Measurements from ENCODE around the gene EFL1. TPM values are rescaled to one million over a fixed set of nuclear protein-coding genes. Genes with fewer than 3 reads are reported as not detected.

EFL1 gene
- total RNA-seq, 4 donors from 2014 or later: 12.9 to 25.1 (median 15.2) TPM

DNA sequence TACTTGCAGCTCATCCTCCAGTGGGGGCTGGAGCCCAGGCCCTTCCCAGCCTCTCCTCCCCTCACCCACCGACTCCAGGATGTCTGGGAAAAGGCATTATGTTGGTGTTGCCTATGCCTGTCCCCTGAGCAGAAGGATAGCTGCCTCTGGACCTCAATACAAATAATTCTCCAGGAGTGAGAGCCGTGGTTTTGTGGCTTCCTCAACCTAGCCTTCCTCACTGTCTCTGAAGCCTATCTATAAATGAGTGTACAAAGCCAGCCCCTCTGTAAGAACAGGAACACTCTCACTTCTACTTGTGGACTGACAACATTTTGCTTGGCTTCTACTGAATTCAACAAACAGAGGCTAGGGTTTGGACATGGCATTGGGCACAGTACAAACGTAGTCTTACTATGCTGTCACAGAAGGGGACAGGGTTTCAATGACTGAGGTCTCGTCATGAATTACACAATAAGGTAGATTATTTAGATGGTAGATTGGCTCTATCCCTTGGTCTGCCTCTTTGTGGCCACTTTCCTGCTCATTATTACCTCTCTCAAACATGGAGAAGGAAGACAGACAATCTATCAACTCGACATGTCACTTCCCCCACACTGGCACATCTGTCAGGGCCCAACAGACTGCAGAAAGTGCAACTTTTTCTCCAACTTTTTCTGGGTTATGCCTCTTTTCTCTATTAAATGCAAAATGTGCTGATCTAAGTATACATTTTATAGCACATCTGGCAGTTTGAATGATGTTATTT is 134.0 kb downstream of the EFL1 start:
- intact Hi-C loops (cut with DNase I; ENCODE audit: low total_unique reads) (no loop called here), in situ Hi-C loops (cut with MboI; ENCODE audit: low sequenced_read_pairs in 4 of 4) (no loop called here)
- Histone ChIP-seq H3K9me3 (no peaks in the 10 kb centered on the region), H3K27me3 (no peaks in the 10 kb centered on the region), H3K36me3 (peaks cover 0 to 11% of the 10 kb centered on the region in 2 donors), H3K4me1 (no peaks in the 10 kb centered on the region), H3K4me3 (no peak overlapping the region), H3K27ac (no peak overlapping the region)
- DNase-seq: no peak
- ATAC-seq: no peak
- TF ChIP-seq, protein P1, sequence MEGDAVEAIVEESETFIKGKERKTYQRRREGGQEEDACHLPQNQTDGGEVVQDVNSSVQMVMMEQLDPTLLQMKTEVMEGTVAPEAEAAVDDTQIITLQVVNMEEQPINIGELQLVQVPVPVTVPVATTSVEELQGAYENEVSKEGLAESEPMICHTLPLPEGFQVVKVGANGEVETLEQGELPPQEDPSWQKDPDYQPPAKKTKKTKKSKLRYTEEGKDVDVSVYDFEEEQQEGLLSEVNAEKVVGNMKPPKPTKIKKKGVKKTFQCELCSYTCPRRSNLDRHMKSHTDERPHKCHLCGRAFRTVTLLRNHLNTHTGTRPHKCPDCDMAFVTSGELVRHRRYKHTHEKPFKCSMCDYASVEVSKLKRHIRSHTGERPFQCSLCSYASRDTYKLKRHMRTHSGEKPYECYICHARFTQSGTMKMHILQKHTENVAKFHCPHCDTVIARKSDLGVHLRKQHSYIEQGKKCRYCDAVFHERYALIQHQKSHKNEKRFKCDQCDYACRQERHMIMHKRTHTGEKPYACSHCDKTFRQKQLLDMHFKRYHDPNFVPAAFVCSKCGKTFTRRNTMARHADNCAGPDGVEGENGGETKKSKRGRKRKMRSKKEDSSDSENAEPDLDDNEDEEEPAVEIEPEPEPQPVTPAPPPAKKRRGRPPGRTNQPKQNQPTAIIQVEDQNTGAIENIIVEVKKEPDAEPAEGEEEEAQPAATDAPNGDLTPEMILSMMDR (IDR thresholded peaks at IDR 0.05 in 4 of 5, conservative IDR thresholded peaks at IDR 0.05 in 1 of 5): no peak
- no peak for TF ChIP-seq POLR2A (IDR thresholded peaks at IDR 0.05)

DNA sequence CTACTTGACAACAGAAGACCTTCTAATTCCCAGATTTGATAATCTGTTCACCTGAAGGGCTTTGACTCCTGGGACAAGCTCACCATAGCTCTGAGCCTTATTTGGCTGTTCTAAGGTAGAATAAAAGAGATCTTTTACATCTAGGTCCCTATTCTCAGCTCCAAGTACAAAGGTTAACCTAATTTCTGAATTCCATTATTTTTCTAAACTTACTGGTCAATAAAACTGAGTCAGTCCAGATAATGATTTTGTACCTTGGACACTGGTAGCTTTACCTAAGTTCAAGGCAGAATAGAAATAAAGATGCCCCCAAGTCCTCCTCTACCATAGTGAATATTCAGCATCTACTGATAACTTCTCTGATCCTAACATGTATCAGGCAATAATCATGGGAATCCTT is 135.0 kb downstream of the EFL1 start:
- Histone ChIP-seq H3K36me3 (peaks cover 0 to 11% of the 10 kb centered on the region in 2 donors), H3K27me3 (no peaks in the 10 kb centered on the region), H3K9me3 (no peaks in the 10 kb centered on the region), H3K4me3 (no peak overlapping the region), H3K27ac (no peak overlapping the region), H3K4me1 (no peaks in the 10 kb centered on the region)
- DNase-seq (no peak), ATAC-seq (no peak)
- TF ChIP-seq, protein P1 (IDR thresholded peaks at IDR 0.05 in 4 of 5, conservative IDR thresholded peaks at IDR 0.05 in 1 of 5): no peak
- TF ChIP-seq POLR2A (IDR thresholded peaks at IDR 0.05): no peak
- intact Hi-C loops (cut with DNase I; ENCODE audit: low total_unique reads) (no loop called here), in situ Hi-C loops (cut with MboI; ENCODE audit: low sequenced_read_pairs in 4 of 4) (no loop called here)

DNA sequence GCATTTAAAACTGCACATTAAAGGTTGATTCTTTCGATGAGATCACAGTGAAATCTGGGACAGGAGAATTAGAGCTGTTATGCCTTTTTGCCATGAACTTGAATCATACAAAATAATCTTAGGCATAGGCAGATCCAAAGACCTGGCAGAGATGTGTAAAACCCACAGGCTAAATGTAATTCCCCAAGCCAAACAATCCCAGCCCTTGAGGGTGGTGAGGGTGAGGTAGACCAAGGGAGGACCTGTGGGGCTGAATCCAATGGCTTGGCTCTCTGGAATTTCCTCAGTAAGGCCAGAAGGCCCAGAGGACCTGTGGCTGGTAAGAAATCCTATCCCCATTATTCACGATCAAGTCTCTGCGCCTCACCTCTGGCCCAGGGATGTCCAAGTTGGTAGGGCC is 136.2 kb downstream of the EFL1 start:
- TF ChIP-seq, protein P1 (IDR thresholded peaks at IDR 0.05 in 4 of 5, conservative IDR thresholded peaks at IDR 0.05 in 1 of 5): no peak
- no peak for TF ChIP-seq POLR2A (IDR thresholded peaks at IDR 0.05)
- no peaks in the 10 kb centered on the region for H3K27me3 ChIP-seq

DNA sequence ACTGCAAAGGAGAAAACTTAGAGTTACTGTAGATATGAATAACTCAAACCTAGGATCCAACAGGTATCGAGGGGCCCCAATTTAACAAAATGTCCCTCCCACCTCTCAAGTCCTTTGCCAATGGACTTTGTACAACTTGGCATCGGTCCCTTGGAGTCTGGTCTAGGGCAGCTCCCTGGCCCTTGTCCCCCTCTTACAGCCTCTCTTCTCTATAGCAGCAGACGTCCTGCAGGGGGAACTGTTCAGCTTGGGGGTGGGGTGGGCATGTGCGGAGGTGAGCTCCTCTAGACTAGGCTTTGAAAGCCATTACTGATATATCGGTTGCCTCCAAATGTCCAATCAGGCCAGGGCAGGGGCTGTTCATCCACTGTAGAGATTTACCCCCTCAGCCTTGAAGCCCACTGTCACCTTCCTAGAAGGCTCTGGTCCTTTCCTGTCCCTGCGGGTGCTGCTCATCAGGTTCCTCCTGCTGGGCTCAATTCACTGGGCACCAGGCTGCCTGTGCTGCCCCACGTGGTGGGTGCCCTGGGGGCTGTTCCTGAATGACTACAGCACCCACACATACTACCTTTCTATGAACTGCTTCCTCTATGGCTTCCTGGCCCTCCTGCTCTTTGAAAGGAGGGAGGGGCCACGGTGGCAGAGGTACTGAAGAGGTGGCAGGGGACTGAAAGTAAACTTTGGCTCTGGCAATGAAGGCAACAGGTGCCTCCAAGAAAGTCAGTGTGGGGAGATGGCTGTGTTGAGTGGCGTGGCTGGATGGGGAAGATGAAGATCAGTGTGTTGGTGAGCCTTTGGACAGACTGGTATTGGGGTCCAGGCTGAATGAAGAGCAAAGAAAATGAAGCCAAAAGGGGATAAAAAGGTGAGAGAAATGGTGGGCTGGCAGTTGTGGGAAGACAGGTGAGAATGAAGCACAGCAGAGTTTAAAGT is 137.9 kb downstream of the EFL1 start:
- H3K27me3 ChIP-seq: no peaks in the 10 kb centered on the region
- H3K4me3 ChIP-seq: no peak overlapping the region
- no peak overlapping the region for H3K27ac ChIP-seq
- H3K36me3 ChIP-seq: no peaks in the 10 kb centered on the region
- H3K4me1 ChIP-seq: no peaks in the 10 kb centered on the region
- ATAC-seq (no peak), DNase-seq (no peak)
- in situ Hi-C loops (cut with MboI; ENCODE audit: low sequenced_read_pairs in 4 of 4): no loop called here
- H3K9me3 ChIP-seq: no peaks in the 10 kb centered on the region
- no peak for TF ChIP-seq POLR2A (IDR thresholded peaks at IDR 0.05)
- TF ChIP-seq, protein P1 (IDR thresholded peaks at IDR 0.05 in 4 of 5, conservative IDR thresholded peaks at IDR 0.05 in 1 of 5): no peak
- intact Hi-C loops (cut with DNase I; ENCODE audit: low total_unique reads): no loop called here

More for the DNA sequence above, 136.2 kb downstream of the EFL1 start:
- no peaks in the 10 kb centered on the region for H3K9me3 ChIP-seq
- DNase-seq (no peak), ATAC-seq (no peak)
- H3K4me3 ChIP-seq: no peak overlapping the region
- intact Hi-C loops (cut with DNase I; ENCODE audit: low total_unique reads): no loop called here
- no peak overlapping the region for H3K27ac ChIP-seq
- H3K36me3 ChIP-seq: peaks cover 0 to 11% of the 10 kb centered on the region in 2 donors
- in situ Hi-C loops (cut with MboI; ENCODE audit: low sequenced_read_pairs in 4 of 4): no loop called here
- no peaks in the 10 kb centered on the region for H3K4me1 ChIP-seq

Data from gastrocnemius medialis (tissue), 4 donors.